Kidney (tissue), 14 donors: ENCODE data around the gene GPATCH2. TPM values are rescaled to one million over a fixed set of nuclear protein-coding genes. Genes with fewer than 3 reads are reported as not detected.
"Not testable (repeated sequence)": the region's sequence is repeated elsewhere in the genome, so short reads cannot be mapped to it uniquely, and the experiment has no call there.

ENCODE experiments used
- DNase-seq, 5 donors: peaks; one replicate each; pipeline ENCODE4 v3.0.0-alpha.2; 2013 to 2020
- FAIRE-seq: peaks from 2 replicates; lab custom pipeline; 2012; peaks lifted over from hg19 to GRCh38; lab: Jason Lieb, UNC
- H3K27ac ChIP-seq, 2 donors: one replicate each; pipeline ENCODE4 v1.7.0; 2013; ENCODE audit warnings: low read depth in 2 of 2, low read length in 2 of 2, inconsistent platforms in 1 of 2
- H3K27me3 ChIP-seq: one replicate; pipeline ENCODE4 v1.7.1; 2013; ENCODE audit warnings: low read length, inconsistent platforms; ENCODE audit not compliant: control insufficient read depth, insufficient read depth
- H3K36me3 ChIP-seq, 3 donors: one replicate each; pipeline versions ENCODE4 v1.7.0 to v1.7.1; 2013; ENCODE audit warnings: low read length in 3 of 3, control low read depth in 1 of 3, inconsistent platforms in 1 of 3; ENCODE audit not compliant: insufficient read depth in 3 of 3, control insufficient read depth in 2 of 3
- H3K4me1 ChIP-seq, 3 donors: one replicate each; pipeline versions ENCODE4 v1.7.0 to v1.7.1; 2013; ENCODE audit warnings: low read length in 3 of 3, inconsistent platforms in 1 of 3, low read depth in 1 of 3; ENCODE audit not compliant: control insufficient read depth in 2 of 3, insufficient read depth in 2 of 3
- H3K4me3 ChIP-seq, 3 donors: one replicate each; pipeline versions ENCODE4 v1.7.0 to v1.8.1; 2013; ENCODE audit warnings: low read length in 3 of 3, control low read depth in 1 of 3, inconsistent platforms in 1 of 3
- H3K9ac ChIP-seq, 3 donors: one replicate each; pipeline versions ENCODE4 v1.7.0 to v1.7.1; 2013; ENCODE audit warnings: low read length in 3 of 3, control low read depth in 1 of 3, inconsistent platforms in 1 of 3
- H3K9me3 ChIP-seq, 3 donors: one replicate each; pipeline versions ENCODE4 v1.7.0 to v1.7.1; 2013; ENCODE audit warnings: low read length in 3 of 3, control low read depth in 1 of 3, inconsistent platforms in 1 of 3; ENCODE audit not compliant: control insufficient read depth in 2 of 3, insufficient read depth in 1 of 3
- intact Hi-C: fragments of 100-400 bp; cut with DNase I; formaldehyde crosslinking; loops from one replicate; pipeline ENCODE4 v1.11.1; 2022
- polyA plus RNA-seq: library from polyadenylated mRNA; stranded (reverse); fragments of 350-450 nt; fragmentation: Illumina TruSeq; extraction: RNeasy Lipid Tissue Mini Kit (QIAGEN cat#74804); gene quantifications from one replicate; pipeline ENCODE4 v1.2.3, GENCODE V29; 2014; ENCODE audit warnings: low read depth, low replicate concordance; ENCODE audit not compliant: insufficient read depth
- total RNA-seq: library from RNA; stranded (reverse); fragmentation: NEBNext Ultra II Directional; extraction: Animal tissue kit (Norgen Biotek cat#: 25700); gene quantifications from one replicate; pipeline ENCODE4 v1.2.1, GENCODE V29; 2021
- TF ChIP-seq, protein P1 (sequence below): IDR thresholded peaks from 3 replicates; pipeline ENCODE4 v1.5.1; 2012; ENCODE audit warnings: mild to moderate bottlenecking, moderate library complexity, borderline replicate concordance; ENCODE audit not compliant: insufficient read depth; ENCODE audit errors: extremely low read depth
- donor health status: control.
- donor health status: control.
- donor health status: control.
- donor health status: control.
- donor health status: control.
- donor health status: DM: yes; HTN: yes; CAD: no.
- donor health status: Normal renal cell carcinoma (clear cell type).

GPATCH2 gene
- total and polyA plus RNA-seq, 2 donors from 2014 or later, result 3.9 to 18.7 TPM

- FAIRE-seq, result no peak
- H3K36me3 ChIP-seq, result no peaks in the 10 kb centered on the region
- no peaks in the 10 kb centered on the region for H3K4me1 ChIP-seq
- intact Hi-C loops, result no loop called here
- no peak overlapping the region for H3K27ac ChIP-seq
- DNase-seq, result no peak
- TF ChIP-seq, protein P1, sequence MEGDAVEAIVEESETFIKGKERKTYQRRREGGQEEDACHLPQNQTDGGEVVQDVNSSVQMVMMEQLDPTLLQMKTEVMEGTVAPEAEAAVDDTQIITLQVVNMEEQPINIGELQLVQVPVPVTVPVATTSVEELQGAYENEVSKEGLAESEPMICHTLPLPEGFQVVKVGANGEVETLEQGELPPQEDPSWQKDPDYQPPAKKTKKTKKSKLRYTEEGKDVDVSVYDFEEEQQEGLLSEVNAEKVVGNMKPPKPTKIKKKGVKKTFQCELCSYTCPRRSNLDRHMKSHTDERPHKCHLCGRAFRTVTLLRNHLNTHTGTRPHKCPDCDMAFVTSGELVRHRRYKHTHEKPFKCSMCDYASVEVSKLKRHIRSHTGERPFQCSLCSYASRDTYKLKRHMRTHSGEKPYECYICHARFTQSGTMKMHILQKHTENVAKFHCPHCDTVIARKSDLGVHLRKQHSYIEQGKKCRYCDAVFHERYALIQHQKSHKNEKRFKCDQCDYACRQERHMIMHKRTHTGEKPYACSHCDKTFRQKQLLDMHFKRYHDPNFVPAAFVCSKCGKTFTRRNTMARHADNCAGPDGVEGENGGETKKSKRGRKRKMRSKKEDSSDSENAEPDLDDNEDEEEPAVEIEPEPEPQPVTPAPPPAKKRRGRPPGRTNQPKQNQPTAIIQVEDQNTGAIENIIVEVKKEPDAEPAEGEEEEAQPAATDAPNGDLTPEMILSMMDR, result no peak
- H3K4me3 ChIP-seq, result no peak overlapping the region
- no peak overlapping the region for H3K9ac ChIP-seq
- H3K27me3 ChIP-seq, result no peaks in the 10 kb centered on the region
- no peaks in the 10 kb centered on the region for H3K9me3 ChIP-seq
Measured at GRCh38 chr1:217590598-217590997, 40.3 kb downstream of the GPATCH2 start.

- no peak for DNase-seq
- Histone ChIP-seq H3K9ac (no peak overlapping the region), H3K9me3 (no peaks in the 10 kb centered on the region), H3K36me3 (no peaks in the 10 kb centered on the region), H3K27me3 (no peaks in the 10 kb centered on the region), H3K4me1 (no peaks in the 10 kb centered on the region), H3K4me3 (no peak overlapping the region), H3K27ac (no peak overlapping the region)
- FAIRE-seq, result no peak
- intact Hi-C loops, result no loop called here
- TF ChIP-seq, protein P1, result no peak
Measured at GRCh38 chr1:217586586-217586985, 44.3 kb downstream of the GPATCH2 start.

DNA sequence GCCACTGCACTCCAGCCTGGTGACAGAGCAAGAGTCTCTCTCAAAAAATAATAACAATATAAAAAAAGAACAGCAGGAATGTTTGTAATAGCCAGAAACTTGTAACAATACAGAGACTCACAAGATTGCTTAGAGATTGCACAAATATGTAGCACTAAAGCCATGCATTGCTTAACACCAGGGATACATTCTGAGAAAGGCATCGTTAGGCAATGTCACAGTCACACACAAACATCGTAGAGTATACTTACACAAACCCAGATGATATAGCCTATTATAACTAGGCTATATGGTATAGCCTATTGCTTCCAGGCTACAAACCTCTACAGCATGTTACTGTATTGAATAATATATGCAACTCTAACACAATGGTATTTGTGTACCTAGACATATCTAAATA is 45.3 kb downstream of the GPATCH2 start:
- H3K9ac ChIP-seq, result no peak overlapping the region
- H3K9me3 ChIP-seq, result no peaks in the 10 kb centered on the region
- H3K4me1 ChIP-seq, result no peaks in the 10 kb centered on the region
- no peaks in the 10 kb centered on the region for H3K27me3 ChIP-seq
- FAIRE-seq (no peak), DNase-seq (no peak)
- intact Hi-C loops, result no loop called here
- H3K4me3 ChIP-seq, result no peak overlapping the region
- no peak overlapping the region for H3K27ac ChIP-seq
- H3K36me3 ChIP-seq, result peaks cover 0 to 2% (median 0%) of the 10 kb centered on the region in 3 donors
- TF ChIP-seq, protein P1, result no peak

DNA sequence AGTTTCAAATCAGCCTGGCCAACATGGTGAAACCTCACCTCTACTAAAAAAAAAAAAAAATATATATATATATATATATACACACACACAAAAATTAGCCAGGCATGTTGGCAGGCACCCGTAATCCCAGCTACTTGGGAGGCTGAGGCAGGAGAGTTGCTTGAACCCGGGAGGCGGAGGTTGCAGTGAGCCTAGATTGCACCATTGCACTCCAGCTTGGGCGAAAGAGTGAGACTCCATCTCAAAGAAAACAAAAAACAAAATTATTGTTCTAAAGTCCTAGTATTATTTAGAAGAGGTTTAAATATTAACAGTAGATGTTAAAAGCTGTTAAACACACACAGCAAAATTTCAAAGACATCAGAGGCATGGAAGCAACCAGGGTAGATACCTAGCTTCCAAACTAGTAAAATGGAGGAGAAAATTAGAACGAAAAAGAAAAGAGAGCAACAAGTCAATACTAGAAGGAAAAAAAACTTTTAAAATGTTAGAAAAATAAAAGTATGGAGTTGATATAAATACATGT is 46.5 kb downstream of the GPATCH2 start:
- H3K27ac ChIP-seq, H3K4me3 ChIP-seq, H3K9ac ChIP-seq, FAIRE-seq, H3K27me3 ChIP-seq, intact Hi-C loops, DNase-seq, H3K36me3 ChIP-seq, H3K9me3 ChIP-seq, H3K4me1 ChIP-seq: not testable (repeated sequence)
